Measurements from ENCODE around the gene ABL1. TPM values are rescaled to one million over a fixed set of nuclear protein-coding genes. Genes with fewer than 3 reads are reported as not detected.

Gene ABL1
- total RNA-seq, 4 donors from 2014 or later = 58.0 to 105 (median 78.6) TPM

GRCh38 chr9:130888146-130888885 lies 53.3 kb downstream of the ABL1 start:
- no peak for DNase-seq (ENCODE audit: low spot score in 2 of 2)
- TF ChIP-seq EP300 (IDR thresholded peaks at IDR 0.05) = no peak
- Histone ChIP-seq H3K4me1 (peaks cover 0 to 10% (median 0%) of the 10 kb centered on the region in 4 donors), H3K36me3 (peaks cover 11 to 99% (median 32%) of the 10 kb centered on the region in 3 donors), H3K9me3 (no peaks in the 10 kb centered on the region), H3K27ac (no peak overlapping the region), H3K27me3 (no peaks in the 10 kb centered on the region), H3K4me3 (no peak overlapping the region)
- 86 to 90% methylated on average over 19 to 22 of the region's 22 CpGs for WGBS, 2 donors

DNA sequence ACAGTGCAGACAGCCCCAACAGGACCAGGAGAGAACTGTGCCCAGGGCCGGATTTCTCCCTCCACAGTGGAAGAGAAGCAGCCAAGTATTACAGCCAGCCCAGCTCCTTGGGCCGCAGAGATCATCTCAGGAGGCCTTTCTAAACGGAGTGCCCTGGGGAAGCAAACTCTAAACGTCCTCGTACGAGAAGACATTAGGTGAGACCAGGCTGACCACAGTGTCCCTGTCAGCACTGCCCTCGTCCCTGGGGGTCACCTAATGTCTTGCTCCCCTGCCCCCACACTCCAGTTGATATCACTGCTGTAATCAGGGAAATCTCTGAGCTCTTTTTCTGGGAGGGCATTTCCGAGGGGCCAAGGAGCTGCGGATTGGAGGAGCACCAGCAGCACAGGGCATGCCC lies 55.1 kb downstream of the ABL1 start:
- no peak overlapping the region for H3K4me3 ChIP-seq
- no peak overlapping the region for H3K27ac ChIP-seq
- 74 to 77% methylated on average over 9 of the region's 9 CpGs for WGBS, 2 donors
- TF ChIP-seq, protein P1, sequence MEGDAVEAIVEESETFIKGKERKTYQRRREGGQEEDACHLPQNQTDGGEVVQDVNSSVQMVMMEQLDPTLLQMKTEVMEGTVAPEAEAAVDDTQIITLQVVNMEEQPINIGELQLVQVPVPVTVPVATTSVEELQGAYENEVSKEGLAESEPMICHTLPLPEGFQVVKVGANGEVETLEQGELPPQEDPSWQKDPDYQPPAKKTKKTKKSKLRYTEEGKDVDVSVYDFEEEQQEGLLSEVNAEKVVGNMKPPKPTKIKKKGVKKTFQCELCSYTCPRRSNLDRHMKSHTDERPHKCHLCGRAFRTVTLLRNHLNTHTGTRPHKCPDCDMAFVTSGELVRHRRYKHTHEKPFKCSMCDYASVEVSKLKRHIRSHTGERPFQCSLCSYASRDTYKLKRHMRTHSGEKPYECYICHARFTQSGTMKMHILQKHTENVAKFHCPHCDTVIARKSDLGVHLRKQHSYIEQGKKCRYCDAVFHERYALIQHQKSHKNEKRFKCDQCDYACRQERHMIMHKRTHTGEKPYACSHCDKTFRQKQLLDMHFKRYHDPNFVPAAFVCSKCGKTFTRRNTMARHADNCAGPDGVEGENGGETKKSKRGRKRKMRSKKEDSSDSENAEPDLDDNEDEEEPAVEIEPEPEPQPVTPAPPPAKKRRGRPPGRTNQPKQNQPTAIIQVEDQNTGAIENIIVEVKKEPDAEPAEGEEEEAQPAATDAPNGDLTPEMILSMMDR (IDR thresholded peaks at IDR 0.05) = no peak
- TF ChIP-seq POLR2A (IDR thresholded peaks at IDR 0.05) (no peak), EP300 (IDR thresholded peaks at IDR 0.05) (no peak)
- H3K27me3 ChIP-seq = no peaks in the 10 kb centered on the region
- peaks cover 0 to 28% (median 0%) of the 10 kb centered on the region in 4 donors for H3K4me1 ChIP-seq
- no peak for DNase-seq (ENCODE audit: low spot score in 2 of 2)
- no peaks in the 10 kb centered on the region for H3K9me3 ChIP-seq
- H3K36me3 ChIP-seq = peaks cover 7 to 90% (median 14%) of the 10 kb centered on the region in 3 donors

- H3K27ac ChIP-seq = no peak overlapping the region
- 78 to 82% methylated on average over 20 of the region's 20 CpGs for WGBS, 2 donors
- H3K9me3 ChIP-seq = no peaks in the 10 kb centered on the region
- no peak for TF ChIP-seq EP300 (IDR thresholded peaks at IDR 0.05)
- TF ChIP-seq POLR2A (IDR thresholded peaks at IDR 0.05) = no peak
- TF ChIP-seq, protein P1 (IDR thresholded peaks at IDR 0.05) = no peak
- DNase-seq (ENCODE audit: low spot score in 2 of 2) = no peak
- peaks cover 7 to 80% (median 12%) of the 10 kb centered on the region in 3 donors for H3K36me3 ChIP-seq
- peaks cover 0 to 36% (median 0%) of the 10 kb centered on the region in 4 donors for H3K4me1 ChIP-seq
- H3K4me3 ChIP-seq = no peak overlapping the region
- H3K27me3 ChIP-seq = no peaks in the 10 kb centered on the region
Measured at GRCh38 chr9:130890870-130891687, 56.0 kb downstream of the ABL1 start.

- no peak for DNase-seq (ENCODE audit: low spot score in 2 of 2)
- no peaks in the 10 kb centered on the region for H3K9me3 ChIP-seq
- peaks cover 0 to 36% (median 0%) of the 10 kb centered on the region in 4 donors for H3K4me1 ChIP-seq
- H3K4me3 ChIP-seq = no peak overlapping the region
- peaks cover 6 to 72% (median 7%) of the 10 kb centered on the region in 3 donors for H3K36me3 ChIP-seq
- TF ChIP-seq EP300 (IDR thresholded peaks at IDR 0.05) (no peak), POLR2A (IDR thresholded peaks at IDR 0.05) (no peak)
- TF ChIP-seq, protein P1 (IDR thresholded peaks at IDR 0.05) = no peak
- H3K27ac ChIP-seq = no peak overlapping the region
- 72 to 73% methylated on average over 18 of the region's 18 CpGs for WGBS, 2 donors
- no peaks in the 10 kb centered on the region for H3K27me3 ChIP-seq
Measured at GRCh38 chr9:130891688-130892476, 56.8 kb downstream of the ABL1 start.
